SK-N-DZ (cell line): ENCODE measurements around the gene DDX39B.
"Not testable (repeated sequence)": the region's sequence is repeated elsewhere in the genome, so short reads cannot be mapped to it uniquely, and the experiment has no call there.

Experiments used
- DNase-seq: peaks from one replicate; pipeline ENCODE4 v3.0.0-alpha.2; 2015; ENCODE audit warnings: low spot score
- small RNA-seq, 2 experiments: library from RNA; depleted of rRNA; stranded (forward); fragments of <200 nt; gene quantifications; one replicate each; pipeline ENCODE3, GENCODE V24; 2014

The DDX39B gene

DNA sequence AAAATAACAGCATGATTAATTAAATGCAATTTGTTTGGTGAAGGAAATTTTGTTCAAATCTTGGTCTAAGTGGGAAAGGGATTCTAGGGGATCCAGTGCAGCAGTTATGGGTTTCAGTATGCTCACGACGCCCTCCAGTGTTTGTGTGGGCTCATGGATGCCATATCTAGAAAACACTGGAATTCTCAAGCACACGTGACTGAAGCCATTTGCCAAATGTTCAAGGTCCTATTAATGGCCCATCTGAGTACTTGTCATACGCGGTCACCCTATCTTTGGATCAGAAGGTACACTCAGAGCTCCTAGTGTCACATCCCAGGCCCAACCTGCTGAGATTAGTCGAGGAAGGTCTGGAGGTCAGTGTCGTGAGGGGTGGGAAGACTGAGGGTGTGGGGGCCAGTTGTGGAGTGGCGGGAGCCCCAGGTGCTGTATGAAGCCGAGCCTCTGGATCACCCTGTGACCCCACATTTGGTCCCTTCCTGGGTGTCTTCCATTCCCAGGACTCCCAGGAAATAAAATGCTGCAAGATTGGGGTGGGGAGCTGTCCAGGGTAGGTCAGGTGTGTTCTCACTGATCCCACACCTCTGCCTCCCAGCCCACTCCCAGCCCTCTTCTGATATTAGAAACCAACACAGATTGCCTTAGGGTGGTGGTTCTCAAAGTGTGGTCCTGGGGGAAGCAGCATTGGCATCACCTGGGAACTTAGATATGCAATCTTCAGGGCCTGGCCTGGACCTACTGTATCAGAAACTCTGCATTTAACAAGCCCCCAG lies 55.6 kb downstream of the DDX39B start:
- not testable (repeated sequence) for DNase-seq

DNA sequence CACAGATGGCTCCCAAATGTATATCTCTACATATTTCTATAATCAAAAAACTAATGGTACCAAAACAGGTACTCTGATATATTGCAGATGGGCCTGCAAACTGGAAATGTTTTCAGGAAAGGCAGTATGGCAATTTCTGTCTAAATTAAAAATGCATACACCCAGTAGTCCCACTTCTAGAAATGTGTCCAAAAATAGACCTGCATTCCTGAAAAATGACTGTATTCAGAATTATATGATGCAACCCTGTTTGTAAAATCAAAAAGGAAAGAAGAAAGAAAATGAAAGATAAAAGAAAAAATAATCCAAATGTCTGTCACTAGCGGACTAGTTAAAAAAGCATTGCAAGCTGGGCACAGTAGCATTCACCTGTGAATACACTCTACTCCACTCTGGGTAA lies 56.7 kb downstream of the DDX39B start:
- no peak for DNase-seq

DNA sequence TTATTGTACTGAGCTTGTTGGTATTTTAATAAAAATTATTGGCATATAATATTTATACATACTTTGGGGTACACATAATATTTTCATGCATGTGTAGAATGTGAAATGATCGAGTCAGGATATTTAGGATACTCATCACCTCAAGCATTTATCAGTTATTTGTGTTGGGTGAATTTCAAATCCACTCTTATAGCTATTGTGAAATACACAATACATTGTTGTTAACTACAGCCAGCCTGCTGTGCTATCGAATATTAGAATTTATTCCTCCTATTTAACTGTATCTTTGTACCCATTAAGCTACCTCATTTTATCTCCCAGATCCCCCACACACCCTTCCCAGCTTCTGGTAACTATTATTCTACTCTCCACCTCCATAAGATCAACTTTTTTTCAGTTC lies 58.4 kb downstream of the DDX39B start:
- DNase-seq = no peak

DNA sequence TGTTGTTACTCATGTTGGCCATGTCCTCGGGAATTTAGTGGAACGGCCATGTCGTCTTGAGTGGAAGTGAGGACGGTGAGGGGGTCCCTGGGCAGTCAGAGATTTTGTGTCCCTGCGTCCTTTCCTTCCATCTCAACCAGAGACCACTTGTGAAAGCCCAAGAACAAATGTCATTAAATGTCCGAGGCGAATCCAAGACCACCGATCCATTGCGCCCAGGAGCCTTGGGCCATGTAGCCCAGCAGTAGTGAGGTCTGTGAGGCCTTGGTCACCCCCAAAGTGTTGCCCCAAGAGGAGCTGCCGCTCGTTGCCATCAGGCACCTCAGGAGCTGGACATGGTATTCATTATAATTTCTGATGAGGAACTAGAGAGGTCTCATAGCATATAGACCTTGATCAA lies 61.2 kb downstream of the DDX39B start:
- DNase-seq = no peak

Small RNAs within 50 kb of the gene (small RNA-seq; reads per million reads assigned to genes)
- gene AL663061.1 (0 reads per million in 2 experiments), gene RF00019 (0 reads per million in 2 experiments), gene SNORD117 (21.0 to 611 reads per million in 2 experiments), gene SNORD84 (0 reads per million in 2 experiments)
